ENCODE measurements around the gene DDX50. TPM values are rescaled to one million over a fixed set of nuclear protein-coding genes. Genes with fewer than 3 reads are reported as not detected.

The DDX50 gene
- total RNA-seq, 4 donors from 2014 or later, result 35.2 to 43.5 (median 42.4) TPM

DNA sequence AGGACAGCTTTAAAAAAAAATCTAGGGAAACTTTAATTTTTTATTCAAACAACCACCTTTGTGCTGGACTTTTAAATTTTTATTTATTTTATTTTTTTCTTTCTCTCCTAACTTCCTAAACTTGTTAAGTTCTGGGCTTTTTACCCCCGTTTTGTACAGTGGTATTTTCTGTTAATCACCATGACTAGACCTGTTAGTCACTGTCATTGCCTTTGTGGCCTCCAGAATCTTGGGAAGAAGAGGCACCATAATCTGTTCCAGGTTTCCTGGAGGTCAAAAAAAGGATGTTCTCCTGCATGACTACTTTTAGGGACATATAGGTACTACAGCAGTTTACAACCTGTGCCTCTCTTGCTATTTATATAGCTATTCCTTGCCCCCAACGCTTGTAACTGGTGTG lies 31.1 kb upstream of the DDX50 start:
- TF ChIP-seq, protein P1, sequence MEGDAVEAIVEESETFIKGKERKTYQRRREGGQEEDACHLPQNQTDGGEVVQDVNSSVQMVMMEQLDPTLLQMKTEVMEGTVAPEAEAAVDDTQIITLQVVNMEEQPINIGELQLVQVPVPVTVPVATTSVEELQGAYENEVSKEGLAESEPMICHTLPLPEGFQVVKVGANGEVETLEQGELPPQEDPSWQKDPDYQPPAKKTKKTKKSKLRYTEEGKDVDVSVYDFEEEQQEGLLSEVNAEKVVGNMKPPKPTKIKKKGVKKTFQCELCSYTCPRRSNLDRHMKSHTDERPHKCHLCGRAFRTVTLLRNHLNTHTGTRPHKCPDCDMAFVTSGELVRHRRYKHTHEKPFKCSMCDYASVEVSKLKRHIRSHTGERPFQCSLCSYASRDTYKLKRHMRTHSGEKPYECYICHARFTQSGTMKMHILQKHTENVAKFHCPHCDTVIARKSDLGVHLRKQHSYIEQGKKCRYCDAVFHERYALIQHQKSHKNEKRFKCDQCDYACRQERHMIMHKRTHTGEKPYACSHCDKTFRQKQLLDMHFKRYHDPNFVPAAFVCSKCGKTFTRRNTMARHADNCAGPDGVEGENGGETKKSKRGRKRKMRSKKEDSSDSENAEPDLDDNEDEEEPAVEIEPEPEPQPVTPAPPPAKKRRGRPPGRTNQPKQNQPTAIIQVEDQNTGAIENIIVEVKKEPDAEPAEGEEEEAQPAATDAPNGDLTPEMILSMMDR (IDR thresholded peaks at IDR 0.05; ENCODE audit: low read depth), result no peak

DNA sequence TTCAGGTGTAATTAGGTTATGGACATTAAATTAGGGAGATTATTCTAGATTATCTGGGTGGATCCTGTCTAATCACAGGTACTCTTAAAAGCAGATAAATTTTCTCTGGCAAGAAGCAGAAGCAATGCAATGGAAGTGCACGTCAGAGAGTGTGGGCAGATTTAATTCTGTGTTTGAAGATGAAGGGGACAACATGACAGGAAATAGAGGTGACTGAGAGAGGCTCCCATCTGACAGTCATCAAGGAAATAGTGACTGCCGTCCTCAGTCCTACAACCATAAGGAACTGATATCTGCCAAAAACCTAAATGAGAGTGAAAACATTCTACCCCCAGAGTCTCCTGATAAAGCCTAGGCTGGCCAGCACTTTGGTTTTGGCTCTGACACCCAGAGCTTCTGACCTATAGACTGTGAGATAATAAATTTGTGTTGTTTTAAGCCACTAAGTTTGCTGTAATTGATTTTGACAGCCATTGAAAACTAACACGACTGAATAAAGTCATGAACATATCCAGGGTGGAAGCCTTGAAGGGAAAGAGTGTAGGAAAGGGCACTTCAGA lies 30.5 kb upstream of the DDX50 start:
- TF ChIP-seq, protein P1 (IDR thresholded peaks at IDR 0.05; ENCODE audit: low read depth), result no peak

DNA sequence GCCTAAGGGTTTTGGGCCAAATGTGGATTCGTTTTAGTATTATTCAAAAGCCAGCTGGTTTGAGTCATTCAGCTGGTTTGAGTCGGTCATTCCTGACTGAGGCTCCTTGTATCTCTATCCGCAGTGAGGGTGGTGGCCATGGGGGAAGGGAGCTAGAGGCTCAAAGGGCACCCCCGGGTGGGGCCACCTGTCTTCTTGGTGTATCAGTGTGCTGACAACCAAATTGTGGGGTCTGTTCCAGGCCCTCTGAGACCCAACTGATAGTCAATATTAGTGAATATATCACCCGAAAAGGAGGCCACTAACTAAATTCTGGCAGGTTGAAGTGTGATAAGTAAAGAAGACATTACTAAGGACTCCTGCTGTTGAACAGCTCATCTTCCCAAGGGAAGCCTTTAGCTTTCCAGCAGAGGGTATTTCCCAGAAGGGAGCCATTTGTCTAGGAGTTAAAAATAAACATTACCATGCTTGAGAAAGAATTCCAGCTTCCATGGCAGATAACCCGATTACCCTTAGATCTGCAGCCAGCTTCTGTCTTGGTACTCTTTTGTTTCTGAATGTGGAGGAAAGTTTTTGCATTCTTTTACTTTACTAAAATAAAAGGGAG lies 29.9 kb upstream of the DDX50 start:
- TF ChIP-seq, protein P1 (IDR thresholded peaks at IDR 0.05; ENCODE audit: low read depth), result no peak

DNA sequence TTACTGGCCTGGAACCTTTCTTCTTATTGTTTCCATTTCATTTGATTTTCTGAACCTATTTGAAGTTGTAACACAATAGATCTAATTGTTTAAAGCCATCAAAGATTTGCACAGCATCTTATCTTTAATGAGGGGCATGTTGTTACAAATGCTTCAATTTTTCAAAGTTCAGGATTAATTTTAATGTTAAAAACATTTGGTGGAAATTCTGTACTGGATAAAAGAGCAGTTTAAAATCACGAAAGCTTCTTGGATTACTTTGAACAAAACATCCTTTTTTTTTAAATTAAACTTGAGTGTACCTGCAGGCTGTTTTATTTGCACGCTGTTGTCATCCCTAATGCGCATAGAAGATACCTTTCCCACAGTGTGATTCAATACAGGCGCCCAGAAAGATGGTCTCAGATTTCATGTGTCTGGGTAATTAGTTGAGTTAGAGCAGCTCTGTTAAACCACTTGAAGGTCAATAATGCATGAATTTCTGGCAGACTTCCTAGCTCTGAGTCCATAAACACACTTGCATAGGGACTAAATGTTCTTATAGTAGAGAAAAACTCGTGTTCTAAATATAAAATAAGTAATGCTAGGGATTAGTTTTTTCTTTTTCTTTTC lies 29.3 kb upstream of the DDX50 start:
- TF ChIP-seq, protein P1 (IDR thresholded peaks at IDR 0.05; ENCODE audit: low read depth), result no peak

DNA sequence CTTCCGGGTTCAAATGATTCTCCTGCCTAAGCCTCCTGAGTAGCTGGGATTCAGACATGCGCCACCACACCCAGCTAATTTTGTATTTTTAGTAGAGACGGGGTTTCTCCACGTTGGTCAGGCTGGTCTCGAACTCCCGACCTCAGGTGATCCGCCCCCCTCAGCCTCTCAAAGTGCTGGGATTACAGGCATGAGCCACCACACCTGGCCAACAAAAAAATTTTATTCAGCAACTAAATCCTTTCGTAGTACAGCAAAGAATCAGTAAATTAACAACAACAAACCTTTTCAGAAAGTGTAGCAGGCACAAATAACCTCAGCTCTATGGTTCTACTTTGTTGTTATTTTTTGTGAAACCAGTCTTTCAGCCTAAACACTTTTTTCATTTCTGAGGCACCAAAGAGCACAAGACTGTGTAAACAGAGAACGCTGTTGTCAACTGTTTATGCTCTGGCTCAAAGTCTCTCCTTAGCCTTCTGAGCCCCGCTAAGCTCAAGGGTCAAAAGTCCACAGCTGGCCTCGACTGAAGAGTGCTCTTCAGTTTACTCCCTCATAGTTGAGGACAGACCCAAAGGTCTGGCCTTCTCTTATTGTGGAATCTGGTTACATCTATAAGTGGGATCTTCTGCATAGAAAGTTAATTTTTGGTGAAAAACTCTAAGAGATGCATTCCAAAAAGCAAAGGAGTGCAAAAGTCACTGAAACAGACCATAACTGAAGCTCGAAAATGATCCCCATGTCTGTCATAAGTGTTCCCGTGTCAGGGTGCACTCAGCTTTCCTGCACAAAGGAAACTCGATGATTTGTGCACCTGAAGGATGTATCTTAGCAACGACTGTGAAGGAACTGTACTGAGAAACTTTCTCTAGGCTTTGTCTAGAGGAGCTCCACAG lies 24.6 kb upstream of the DDX50 start:
- TF ChIP-seq, protein P1 (IDR thresholded peaks at IDR 0.05; ENCODE audit: low read depth), result no peak

DNA sequence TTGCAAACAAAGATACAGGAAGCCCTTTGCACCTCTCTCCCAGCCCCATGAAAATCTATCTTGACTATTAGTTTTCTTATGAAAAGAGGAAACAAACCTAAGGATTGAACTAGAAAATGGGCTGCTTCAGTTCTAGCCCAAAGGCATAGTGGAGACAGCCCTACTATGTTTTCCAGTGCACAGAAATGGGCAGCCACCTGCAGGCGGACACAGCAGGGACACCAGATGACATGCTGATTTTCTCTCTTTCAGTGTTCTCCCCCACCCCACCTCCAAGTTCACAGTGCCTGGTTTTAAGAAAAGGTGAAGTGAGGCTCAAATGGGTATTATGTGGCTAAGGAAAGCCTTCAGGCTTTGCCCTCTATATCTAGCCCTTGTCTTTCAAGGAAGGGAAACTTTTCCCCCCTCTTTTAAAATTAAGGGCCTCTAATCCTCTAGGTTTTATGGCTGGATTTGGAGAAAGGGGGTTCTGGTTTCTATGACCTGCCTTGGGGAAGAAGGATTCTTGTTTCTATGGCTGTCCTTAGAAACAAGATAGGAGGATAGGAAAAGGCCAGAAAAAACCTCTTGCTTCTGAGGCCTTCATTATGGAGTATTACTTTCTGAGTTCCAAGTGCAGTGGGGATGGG lies 23.5 kb upstream of the DDX50 start:
- TF ChIP-seq, protein P1 (IDR thresholded peaks at IDR 0.05; ENCODE audit: low read depth), result no peak
